Measurements from ENCODE around the gene RNF217. TPM values are rescaled to one million over a fixed set of nuclear protein-coding genes. Genes with fewer than 3 reads are reported as not detected.
"Not testable (repeated sequence)": the region's sequence is repeated elsewhere in the genome, so short reads cannot be mapped to it uniquely, and the experiment has no call there.

Gene RNF217
- total and polyA plus RNA-seq, 4 donors, result 8.1 to 23.9 (median 16.5) TPM

DNA sequence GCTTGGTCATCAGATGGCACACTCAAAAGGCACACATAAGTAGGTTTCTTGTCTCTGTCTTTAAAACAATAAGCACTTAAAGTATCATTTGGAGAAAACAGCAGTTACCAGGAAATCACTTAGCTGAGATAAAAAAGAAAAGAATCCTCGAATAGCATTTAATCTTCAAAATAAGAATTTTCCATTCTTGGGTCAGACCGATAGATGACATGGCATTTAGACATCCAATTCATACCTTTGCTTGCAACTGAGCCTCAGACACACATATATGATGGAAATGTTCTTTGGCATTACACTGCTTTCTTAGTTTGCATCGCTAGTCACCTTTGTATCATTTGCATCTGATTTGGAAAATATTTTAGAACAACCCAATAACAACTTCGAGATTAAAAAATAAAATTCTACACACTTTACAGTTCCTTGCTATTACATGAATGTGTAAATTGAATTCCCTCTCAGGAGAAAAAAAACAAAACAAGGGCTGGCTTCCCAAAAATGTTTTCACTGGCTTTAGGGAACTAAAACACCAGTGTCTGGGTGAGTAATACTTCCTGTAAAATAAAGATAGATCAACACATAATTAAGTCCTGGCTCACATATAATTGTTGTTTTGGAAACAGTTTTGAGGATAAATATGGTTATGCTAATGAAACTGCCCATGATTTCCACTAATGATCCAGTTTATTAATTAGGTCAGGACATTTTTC, 1.3 kb upstream of the RNF217 start:
- 40% methylated on average over 1 of the region's 4 CpGs for WGBS (ENCODE audit: insufficient coverage)
- DNase-seq (ENCODE audit: low read depth in 4 of 6, low spot score in 6 of 6), result peak in 1 of 6 donors; percentile 9
- Histone ChIP-seq H3K36me3 (ENCODE audit: control insufficient read depth, insufficient read depth, low read length) (no peaks in the 10 kb centered on the region), H3K4me3 (ENCODE audit: low read depth, low read length) (peak overlapping the region; percentile 56), H3K27ac (ENCODE audit: low read depth, low read length) (peak overlapping the region; percentile 80), H3K4me1 (ENCODE audit: control insufficient read depth, insufficient read depth, low read length) (peaks cover 6% of the 10 kb centered on the region), H3K27me3 (ENCODE audit: control insufficient read depth, insufficient read depth, low read length) (no peaks in the 10 kb centered on the region), H3K9me3 (ENCODE audit: control insufficient read depth, insufficient read depth, low read length) (no peaks in the 10 kb centered on the region)

DNA sequence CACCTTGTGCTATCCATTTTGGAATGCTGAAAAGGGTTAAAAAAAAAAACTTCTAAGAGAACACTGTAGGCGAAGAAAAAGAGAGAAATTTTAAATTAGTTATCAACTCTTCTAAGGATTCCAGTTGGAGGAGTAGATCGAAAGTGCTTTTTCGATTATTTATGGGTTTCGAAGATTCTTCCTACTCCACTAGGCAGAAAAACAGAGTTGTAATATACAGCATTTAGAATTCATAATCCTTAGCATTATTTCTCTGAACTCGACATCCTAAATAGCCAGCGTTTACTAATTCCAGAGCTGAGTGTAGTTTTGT, 817 bp upstream of the RNF217 start:
- peak overlapping the region; percentile 56 for H3K4me3 ChIP-seq (ENCODE audit: low read depth, low read length)
- H3K36me3 ChIP-seq (ENCODE audit: control insufficient read depth, insufficient read depth, low read length), result no peaks in the 10 kb centered on the region
- H3K4me1 ChIP-seq (ENCODE audit: control insufficient read depth, insufficient read depth, low read length), result peaks cover 6% of the 10 kb centered on the region
- H3K27me3 ChIP-seq (ENCODE audit: control insufficient read depth, insufficient read depth, low read length), result no peaks in the 10 kb centered on the region
- H3K9me3 ChIP-seq (ENCODE audit: control insufficient read depth, insufficient read depth, low read length), result no peaks in the 10 kb centered on the region
- DNase-seq (ENCODE audit: low read depth in 4 of 6, low spot score in 6 of 6), result no peak
- peak overlapping the region; percentile 80 for H3K27ac ChIP-seq (ENCODE audit: low read depth, low read length)
- WGBS (ENCODE audit: insufficient coverage), result no CpG with 5 or more reads among the region's 6 CpGs

DNA sequence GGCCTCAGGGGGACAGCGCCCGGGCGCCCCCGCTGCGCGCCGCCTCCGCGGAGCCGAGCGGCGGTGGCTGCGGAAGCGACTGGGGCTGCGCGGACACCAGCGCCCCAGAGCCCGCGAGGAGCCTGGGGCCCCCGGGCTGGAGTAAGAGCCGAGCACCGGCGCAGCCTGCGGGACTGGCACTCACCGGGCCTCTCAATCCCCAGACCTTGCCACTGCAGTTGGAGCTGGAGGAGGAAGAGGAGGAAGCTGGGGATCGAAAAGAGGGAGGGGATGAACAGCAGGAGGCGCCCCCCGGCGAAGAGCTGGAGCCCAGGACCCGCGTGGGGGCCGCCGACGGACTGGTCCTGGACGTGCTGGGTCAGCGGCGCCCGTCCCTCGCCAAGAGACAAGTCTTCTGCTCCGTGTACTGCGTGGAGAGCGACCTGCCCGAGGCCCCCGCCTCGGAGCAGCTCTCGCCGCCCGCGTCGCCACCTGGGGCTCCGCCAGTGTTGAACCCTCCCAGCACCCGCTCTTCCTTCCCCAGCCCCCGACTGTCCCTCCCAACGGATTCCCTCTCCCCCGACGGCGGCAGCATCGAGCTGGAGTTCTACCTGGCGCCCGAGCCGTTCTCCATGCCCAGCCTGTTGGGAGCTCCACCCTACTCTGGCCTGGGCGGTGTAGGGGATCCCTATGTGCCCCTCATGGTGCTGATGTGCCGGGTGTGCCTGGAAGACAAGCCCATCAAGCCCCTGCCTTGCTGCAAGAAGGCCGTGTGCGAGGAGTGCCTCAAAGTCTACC, 590 bp downstream of the RNF217 start:
- H3K4me1 ChIP-seq (ENCODE audit: control insufficient read depth, insufficient read depth, low read length), result peaks cover 6% of the 10 kb centered on the region
- H3K27ac ChIP-seq (ENCODE audit: low read depth, low read length), result peak overlapping the region; percentile 91
- H3K9me3 ChIP-seq (ENCODE audit: control insufficient read depth, insufficient read depth, low read length), result no peaks in the 10 kb centered on the region
- H3K27me3 ChIP-seq (ENCODE audit: control insufficient read depth, insufficient read depth, low read length), result no peaks in the 10 kb centered on the region
- no peaks in the 10 kb centered on the region for H3K36me3 ChIP-seq (ENCODE audit: control insufficient read depth, insufficient read depth, low read length)
- WGBS (ENCODE audit: insufficient coverage), result under 1% methylated on average over 64 of the region's 65 CpGs
- peak in 5 of 6 donors; percentile 12 to 70 (median 28) for DNase-seq (ENCODE audit: low read depth in 4 of 6, low spot score in 6 of 6)
- peak overlapping the region; percentile 71 for H3K4me3 ChIP-seq (ENCODE audit: low read depth, low read length)

DNA sequence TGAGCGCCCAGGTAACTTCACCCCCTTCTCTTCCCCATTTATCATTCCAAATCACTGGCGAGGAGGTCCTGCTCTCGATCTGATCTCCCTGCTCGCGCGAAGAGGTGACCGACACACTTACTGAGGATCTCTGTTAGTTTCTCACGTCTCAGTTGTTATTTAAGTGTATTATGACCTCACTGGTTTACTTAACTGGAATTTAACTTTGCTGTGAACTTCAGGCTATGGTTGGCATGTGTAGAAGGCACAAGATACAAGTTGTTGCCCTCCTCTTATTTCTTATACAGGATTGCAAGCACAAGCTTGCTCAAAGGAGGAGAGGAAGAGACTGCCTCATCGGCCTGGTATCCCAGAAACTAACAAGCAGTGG, 1.2 kb downstream of the RNF217 start:
- DNase-seq (ENCODE audit: low read depth in 4 of 6, low spot score in 6 of 6), result peak in 5 of 6 donors; percentile 0 to 38 (median 29)
- 0% methylated on average over 4 of the region's 9 CpGs for WGBS (ENCODE audit: insufficient coverage)
- Histone ChIP-seq H3K4me3 (ENCODE audit: low read depth, low read length) (peak overlapping the region; percentile 71), H3K27ac (ENCODE audit: low read depth, low read length) (peak overlapping the region; percentile 91), H3K4me1 (ENCODE audit: control insufficient read depth, insufficient read depth, low read length) (peaks cover 6% of the 10 kb centered on the region), H3K9me3 (ENCODE audit: control insufficient read depth, insufficient read depth, low read length) (no peaks in the 10 kb centered on the region), H3K27me3 (ENCODE audit: control insufficient read depth, insufficient read depth, low read length) (no peaks in the 10 kb centered on the region), H3K36me3 (ENCODE audit: control insufficient read depth, insufficient read depth, low read length) (no peaks in the 10 kb centered on the region)

DNA sequence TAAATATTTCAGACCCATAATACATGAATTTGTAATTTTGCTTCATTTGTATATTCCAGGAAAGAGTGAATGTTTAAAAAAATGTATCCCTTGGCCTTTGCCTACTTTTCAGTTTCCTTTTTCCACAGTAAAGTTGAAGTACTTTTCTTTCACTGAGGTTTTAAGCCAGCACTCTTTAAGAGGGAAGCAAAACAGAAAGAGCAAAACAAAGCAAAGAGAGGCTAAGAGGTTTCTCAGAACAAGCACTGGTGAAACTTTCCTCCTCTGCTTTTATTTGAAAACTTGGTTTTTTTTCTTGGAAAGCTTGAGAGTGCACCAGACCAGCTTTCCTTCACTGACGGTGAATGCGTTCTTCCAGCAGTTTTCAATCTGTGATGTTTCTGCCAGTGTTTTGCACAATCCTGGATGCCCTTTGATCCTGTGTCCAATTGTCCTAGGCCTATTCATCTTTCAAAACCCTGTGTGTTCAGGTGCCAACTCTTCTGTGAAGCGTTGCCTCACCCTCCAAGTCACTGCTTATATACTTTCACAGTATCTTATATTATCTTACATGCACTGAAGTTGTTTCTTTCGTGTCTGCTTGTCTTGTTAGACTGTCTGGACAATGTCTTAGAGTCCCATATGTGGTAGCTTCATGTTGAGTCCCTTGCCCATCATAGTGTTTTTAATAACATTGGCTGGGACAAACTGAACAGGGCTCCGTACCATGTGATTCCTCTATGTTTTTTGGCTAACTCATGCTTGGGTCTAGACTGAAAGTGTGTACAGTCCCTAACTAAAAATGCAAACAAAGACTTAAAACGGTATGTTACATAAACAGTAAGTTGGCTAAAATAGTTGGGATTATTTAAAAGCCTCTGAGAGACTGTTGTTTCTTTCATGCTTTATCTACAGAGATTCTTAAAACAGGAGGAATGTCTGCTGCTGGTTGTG, 1.9 kb downstream of the RNF217 start:
- Histone ChIP-seq H3K4me1 (ENCODE audit: control insufficient read depth, insufficient read depth, low read length) (peaks cover 6% of the 10 kb centered on the region), H3K27ac (ENCODE audit: low read depth, low read length) (peak overlapping the region; percentile 91), H3K4me3 (ENCODE audit: low read depth, low read length) (peak overlapping the region; percentile 71), H3K27me3 (ENCODE audit: control insufficient read depth, insufficient read depth, low read length) (no peaks in the 10 kb centered on the region), H3K36me3 (ENCODE audit: control insufficient read depth, insufficient read depth, low read length) (no peaks in the 10 kb centered on the region), H3K9me3 (ENCODE audit: control insufficient read depth, insufficient read depth, low read length) (no peaks in the 10 kb centered on the region)
- DNase-seq (ENCODE audit: low read depth in 4 of 6, low spot score in 6 of 6), result peak in 5 of 6 donors; percentile 6 to 46 (median 11)
- WGBS (ENCODE audit: insufficient coverage), result 20% methylated on average over 2 of the region's 6 CpGs

DNA sequence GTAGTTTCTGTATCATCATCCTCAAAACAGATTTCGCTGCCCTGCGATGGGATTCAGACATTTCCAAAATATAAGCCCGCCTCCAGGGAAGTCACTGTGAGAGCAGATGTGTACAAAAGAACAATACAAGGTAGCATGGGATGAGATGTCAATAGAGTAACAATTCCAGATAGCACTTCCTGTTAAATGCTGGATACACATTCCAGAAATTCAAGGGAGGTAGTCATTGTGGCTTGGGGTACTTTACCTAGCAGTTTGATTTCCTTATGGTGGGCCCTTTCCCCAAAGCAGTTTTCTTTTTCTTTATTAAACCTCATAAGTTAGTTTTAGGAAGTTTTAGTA, 2.5 kb downstream of the RNF217 start:
- peak overlapping the region; percentile 71 for H3K4me3 ChIP-seq (ENCODE audit: low read depth, low read length)

DNA sequence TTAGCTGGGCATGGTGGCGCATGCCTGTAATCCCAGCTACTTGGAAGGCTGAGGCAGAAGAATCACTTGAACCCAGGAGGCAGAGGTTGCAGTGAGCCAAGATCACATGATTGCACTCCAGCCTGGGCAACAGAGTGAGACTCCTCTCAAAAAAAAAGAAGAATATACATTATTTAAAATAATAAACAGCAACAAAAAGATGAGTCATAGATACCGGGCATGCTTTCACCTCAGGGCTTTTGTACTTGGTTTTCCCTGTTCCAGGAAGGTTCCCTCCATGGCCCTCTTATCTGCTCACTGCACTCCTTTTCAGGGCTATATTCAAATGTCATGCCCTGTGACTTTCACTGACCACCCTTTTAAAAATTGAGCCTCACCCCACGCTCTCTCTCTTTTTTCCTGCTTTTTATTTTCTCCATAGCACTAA, 3.2 kb downstream of the RNF217 start:
- H3K36me3 ChIP-seq (ENCODE audit: control insufficient read depth, insufficient read depth, low read length); H3K9me3 ChIP-seq (ENCODE audit: control insufficient read depth, insufficient read depth, low read length); H3K27me3 ChIP-seq (ENCODE audit: control insufficient read depth, insufficient read depth, low read length); H3K27ac ChIP-seq (ENCODE audit: low read depth, low read length); DNase-seq (ENCODE audit: low read depth in 4 of 6, low spot score in 6 of 6); H3K4me3 ChIP-seq (ENCODE audit: low read depth, low read length); H3K4me1 ChIP-seq (ENCODE audit: control insufficient read depth, insufficient read depth, low read length): not testable (repeated sequence)
- WGBS (ENCODE audit: insufficient coverage), result 83% methylated on average over 3 of the region's 3 CpGs

More for the DNA sequence above, 2.5 kb downstream of the RNF217 start:
- WGBS (ENCODE audit: insufficient coverage), result no CpG with 5 or more reads among the region's 3 CpGs
- peak in 2 of 6 donors; percentile 5 to 6 for DNase-seq (ENCODE audit: low read depth in 4 of 6, low spot score in 6 of 6)
- no peaks in the 10 kb centered on the region for H3K27me3 ChIP-seq (ENCODE audit: control insufficient read depth, insufficient read depth, low read length)
- H3K27ac ChIP-seq (ENCODE audit: low read depth, low read length), result no peak overlapping the region
- peaks cover 6% of the 10 kb centered on the region for H3K4me1 ChIP-seq (ENCODE audit: control insufficient read depth, insufficient read depth, low read length)
- no peaks in the 10 kb centered on the region for H3K36me3 ChIP-seq (ENCODE audit: control insufficient read depth, insufficient read depth, low read length)
- H3K9me3 ChIP-seq (ENCODE audit: control insufficient read depth, insufficient read depth, low read length), result no peaks in the 10 kb centered on the region

DNA sequence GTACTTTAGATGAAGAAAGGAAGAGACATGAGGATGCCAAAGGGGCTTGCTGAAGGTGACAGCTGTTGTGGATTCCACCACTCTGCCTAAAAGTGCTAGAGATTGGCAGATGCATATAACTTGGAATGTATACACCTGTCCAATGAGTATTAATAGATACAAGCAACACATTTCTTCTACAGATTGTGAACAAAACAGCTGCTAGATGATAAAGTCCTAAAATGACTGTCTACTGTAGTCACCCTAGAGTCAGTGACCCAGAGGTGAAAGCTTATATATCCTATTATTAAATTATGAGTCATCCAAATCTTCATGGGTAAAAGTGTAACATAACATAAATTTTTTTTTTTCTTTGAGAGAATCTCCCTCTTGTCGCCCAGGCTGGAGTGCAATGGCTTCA, 5.2 kb downstream of the RNF217 start:
- Histone ChIP-seq H3K27ac (ENCODE audit: low read depth, low read length) (no peak overlapping the region), H3K4me3 (ENCODE audit: low read depth, low read length) (no peak overlapping the region), H3K27me3 (ENCODE audit: control insufficient read depth, insufficient read depth, low read length) (no peaks in the 10 kb centered on the region), H3K9me3 (ENCODE audit: control insufficient read depth, insufficient read depth, low read length) (no peaks in the 10 kb centered on the region), H3K4me1 (ENCODE audit: control insufficient read depth, insufficient read depth, low read length) (peaks cover 6% of the 10 kb centered on the region), H3K36me3 (ENCODE audit: control insufficient read depth, insufficient read depth, low read length) (peaks cover 2% of the 10 kb centered on the region)
- no CpG with 5 or more reads among the region's 1 CpG for WGBS (ENCODE audit: insufficient coverage)
- no peak for DNase-seq (ENCODE audit: low read depth in 4 of 6, low spot score in 6 of 6)

DNA sequence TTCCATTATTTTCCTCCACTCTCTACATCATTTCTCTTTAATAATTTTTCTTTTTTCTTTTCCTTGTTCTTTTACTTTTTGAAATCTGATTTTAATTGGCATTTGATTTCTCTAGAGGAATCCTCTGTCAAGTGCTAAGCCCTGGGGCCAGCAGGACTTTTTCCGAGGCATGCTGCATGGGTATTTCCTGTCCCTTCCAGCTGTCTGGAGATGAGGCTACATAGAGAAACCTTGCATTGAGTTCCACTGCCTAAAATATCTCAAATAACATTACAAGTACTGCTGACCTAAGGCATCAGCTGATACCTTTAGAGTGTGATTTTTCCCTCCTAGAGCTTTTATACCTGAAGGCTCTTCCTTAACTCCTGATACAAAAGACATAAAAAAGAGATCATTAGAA, 6.2 kb downstream of the RNF217 start:
- WGBS (ENCODE audit: insufficient coverage), result no CpG with 5 or more reads among the region's 1 CpG
- Histone ChIP-seq H3K4me1 (ENCODE audit: control insufficient read depth, insufficient read depth, low read length) (peaks cover under 1% of the 10 kb centered on the region), H3K4me3 (ENCODE audit: low read depth, low read length) (no peak overlapping the region), H3K36me3 (ENCODE audit: control insufficient read depth, insufficient read depth, low read length) (peaks cover 2% of the 10 kb centered on the region), H3K27me3 (ENCODE audit: control insufficient read depth, insufficient read depth, low read length) (no peaks in the 10 kb centered on the region), H3K9me3 (ENCODE audit: control insufficient read depth, insufficient read depth, low read length) (no peaks in the 10 kb centered on the region), H3K27ac (ENCODE audit: low read depth, low read length) (no peak overlapping the region)
- DNase-seq (ENCODE audit: low read depth in 4 of 6, low spot score in 6 of 6), result no peak

Data from spinal cord (tissue), 10 donors.